Measurements from ENCODE around the gene SOD2.
"Not testable (repeated sequence)": the region's sequence is repeated elsewhere in the genome, so short reads cannot be mapped to it uniquely, and the experiment has no call there.

SOD2 gene

DNA sequence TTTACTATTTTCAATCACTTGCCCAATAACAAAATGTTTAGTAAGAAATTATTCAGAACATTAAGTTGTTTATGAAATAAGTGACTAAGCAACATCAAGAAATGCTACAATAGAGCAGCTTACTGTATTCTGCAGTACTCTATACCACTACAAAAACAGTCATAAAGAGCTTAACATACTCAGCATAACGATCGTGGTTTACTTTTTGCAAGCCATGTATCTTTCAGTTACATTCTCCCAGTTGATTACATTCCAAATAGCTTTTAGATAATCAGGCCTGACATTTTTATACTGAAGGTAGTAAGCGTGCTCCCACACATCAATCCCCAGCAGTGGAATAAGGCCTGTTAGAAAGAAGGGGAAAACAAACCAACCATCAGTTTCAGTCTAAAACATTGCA lies 10.7 kb downstream of the SOD2 start:
- H3K4me3 Mint-ChIP-seq = no peak overlapping the region
- H3K36me3 Mint-ChIP-seq (ENCODE audit: low read depth) = peaks cover 46% of the 10 kb centered on the region
- H3K27ac Mint-ChIP-seq = peak overlapping the region; percentile 67
- H3K9me3 Mint-ChIP-seq = no peaks in the 10 kb centered on the region
- no peaks in the 10 kb centered on the region for H3K27me3 Mint-ChIP-seq (ENCODE audit: low read depth)
- H3K4me1 Mint-ChIP-seq (ENCODE audit: low read depth) = peaks cover 26% of the 10 kb centered on the region

DNA sequence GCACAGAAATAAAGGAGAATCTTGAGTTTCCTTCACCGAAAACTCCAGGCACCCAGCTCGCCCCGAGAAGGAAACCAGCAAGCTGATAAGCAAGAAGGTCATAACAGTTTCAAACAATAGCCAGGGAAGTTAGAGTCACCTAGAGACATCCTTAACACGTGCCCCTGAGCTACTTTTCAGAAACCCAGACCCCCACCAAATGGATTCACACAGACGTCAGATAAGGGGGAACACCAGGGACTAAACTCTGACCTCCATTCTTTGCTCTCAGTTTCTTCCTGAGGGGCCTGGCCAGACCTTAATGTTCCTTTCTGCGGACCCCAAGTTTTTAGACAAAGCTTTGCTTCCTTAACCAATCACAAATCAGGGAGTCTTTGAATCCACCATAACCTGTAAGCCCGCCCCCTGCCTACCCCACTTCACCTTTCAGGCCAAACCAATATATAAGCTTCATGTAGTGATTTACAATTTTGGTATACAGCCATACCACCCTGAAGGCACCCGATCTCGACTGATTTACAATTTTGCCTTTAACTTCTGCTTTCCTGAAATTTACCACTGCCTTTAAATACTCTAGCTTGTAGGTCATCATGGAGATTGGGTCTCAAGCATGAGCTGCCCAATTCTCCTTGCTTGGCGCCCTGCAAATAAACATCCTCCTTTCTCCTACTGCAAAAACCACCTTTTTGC lies 11.7 kb downstream of the SOD2 start:
- Mint-ChIP-seq H3K9me3 (no peaks in the 10 kb centered on the region), H3K27ac (no peak overlapping the region), H3K36me3 (ENCODE audit: low read depth) (peaks cover 45% of the 10 kb centered on the region)

GRCh38 chr6:159680104-159680503 lies 12.9 kb downstream of the SOD2 start:
- peaks cover 41% of the 10 kb centered on the region for H3K36me3 Mint-ChIP-seq (ENCODE audit: low read depth)
- H3K27me3 Mint-ChIP-seq (ENCODE audit: low read depth) = no peaks in the 10 kb centered on the region
- H3K4me3 Mint-ChIP-seq = no peak overlapping the region
- peaks cover 19% of the 10 kb centered on the region for H3K4me1 Mint-ChIP-seq (ENCODE audit: low read depth)
- peak overlapping the region; percentile 58 for H3K27ac Mint-ChIP-seq
- H3K9me3 Mint-ChIP-seq = no peaks in the 10 kb centered on the region

More for the DNA sequence above, 11.7 kb downstream of the SOD2 start:
- Mint-ChIP-seq H3K4me1 (ENCODE audit: low read depth) (peaks cover 20% of the 10 kb centered on the region), H3K4me3 (no peak overlapping the region), H3K27me3 (ENCODE audit: low read depth) (no peaks in the 10 kb centered on the region)

- peaks cover 37% of the 10 kb centered on the region for H3K36me3 Mint-ChIP-seq (ENCODE audit: low read depth)
- H3K9me3 Mint-ChIP-seq = no peaks in the 10 kb centered on the region
- H3K27ac Mint-ChIP-seq = peak overlapping the region; percentile 21
- no peaks in the 10 kb centered on the region for H3K27me3 Mint-ChIP-seq (ENCODE audit: low read depth)
- peaks cover 17% of the 10 kb centered on the region for H3K4me1 Mint-ChIP-seq (ENCODE audit: low read depth)
- H3K4me3 Mint-ChIP-seq = no peak overlapping the region
Observed at GRCh38 chr6:159679091-159680077, 13.7 kb downstream of the SOD2 start.

DNA sequence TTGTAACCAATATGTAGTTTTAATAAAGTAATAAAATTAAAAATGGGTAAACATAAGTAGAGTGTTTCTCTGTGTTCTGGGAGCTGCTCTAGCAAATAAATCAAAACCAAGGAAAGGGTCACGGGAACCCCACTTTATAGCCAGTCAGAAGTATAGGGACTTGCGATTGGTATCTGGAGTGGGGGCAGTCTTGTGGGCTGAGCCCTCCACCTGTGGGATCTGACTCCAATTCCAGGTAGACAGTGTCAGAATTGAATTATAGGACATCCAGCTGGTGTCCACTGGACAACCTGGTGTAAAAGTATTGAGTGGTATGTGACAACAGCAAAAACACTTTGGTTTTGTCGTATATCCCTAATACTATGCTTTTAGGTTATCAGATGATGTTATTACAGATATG lies 14.5 kb downstream of the SOD2 start:
- H3K36me3 Mint-ChIP-seq (ENCODE audit: low read depth) = peaks cover 33% of the 10 kb centered on the region
- no peaks in the 10 kb centered on the region for H3K9me3 Mint-ChIP-seq

DNA sequence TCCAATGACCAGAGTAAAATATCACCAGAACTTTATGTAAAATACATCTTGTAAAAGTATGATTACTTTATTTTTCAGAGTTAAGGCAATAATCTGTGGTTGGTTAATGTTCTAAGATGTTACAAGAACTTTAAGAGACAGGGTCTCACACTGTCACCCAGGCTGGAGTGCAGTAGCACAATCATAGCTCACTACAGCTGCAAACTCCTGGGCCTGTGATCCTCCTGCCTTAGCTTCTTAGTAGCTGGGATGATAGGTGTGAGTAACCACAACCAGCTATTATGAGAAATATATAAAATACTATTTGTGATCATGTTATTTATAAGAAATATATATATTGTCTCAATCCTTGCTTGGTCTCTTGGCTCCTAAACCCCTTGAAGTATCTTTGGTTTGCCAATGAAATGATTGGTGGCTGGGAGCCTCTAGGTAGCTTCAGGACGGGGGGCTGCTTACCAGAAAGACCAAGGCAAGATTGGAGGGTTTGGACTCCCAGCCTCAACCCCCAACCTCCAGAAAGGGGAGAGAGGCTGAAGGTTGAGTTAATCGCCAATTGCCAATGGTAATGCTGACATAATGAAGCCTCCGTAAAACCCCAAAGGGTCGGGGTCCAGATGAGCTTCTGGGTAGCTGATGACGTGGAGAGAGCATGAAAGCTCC lies 15.4 kb downstream of the SOD2 start:
- H3K27me3 Mint-ChIP-seq (ENCODE audit: low read depth) = peaks cover 4% of the 10 kb centered on the region
- peaks cover 17% of the 10 kb centered on the region for H3K4me1 Mint-ChIP-seq (ENCODE audit: low read depth)
- peaks cover under 1% of the 10 kb centered on the region for H3K9me3 Mint-ChIP-seq
- no peak overlapping the region for H3K27ac Mint-ChIP-seq
- no peak overlapping the region for H3K4me3 Mint-ChIP-seq
- H3K36me3 Mint-ChIP-seq (ENCODE audit: low read depth) = peaks cover 30% of the 10 kb centered on the region

More for the DNA sequence above, 14.5 kb downstream of the SOD2 start:
- no peak overlapping the region for H3K4me3 Mint-ChIP-seq
- H3K4me1 Mint-ChIP-seq (ENCODE audit: low read depth) = peaks cover 17% of the 10 kb centered on the region
- peaks cover 2% of the 10 kb centered on the region for H3K27me3 Mint-ChIP-seq (ENCODE audit: low read depth)
- H3K27ac Mint-ChIP-seq = no peak overlapping the region

DNA sequence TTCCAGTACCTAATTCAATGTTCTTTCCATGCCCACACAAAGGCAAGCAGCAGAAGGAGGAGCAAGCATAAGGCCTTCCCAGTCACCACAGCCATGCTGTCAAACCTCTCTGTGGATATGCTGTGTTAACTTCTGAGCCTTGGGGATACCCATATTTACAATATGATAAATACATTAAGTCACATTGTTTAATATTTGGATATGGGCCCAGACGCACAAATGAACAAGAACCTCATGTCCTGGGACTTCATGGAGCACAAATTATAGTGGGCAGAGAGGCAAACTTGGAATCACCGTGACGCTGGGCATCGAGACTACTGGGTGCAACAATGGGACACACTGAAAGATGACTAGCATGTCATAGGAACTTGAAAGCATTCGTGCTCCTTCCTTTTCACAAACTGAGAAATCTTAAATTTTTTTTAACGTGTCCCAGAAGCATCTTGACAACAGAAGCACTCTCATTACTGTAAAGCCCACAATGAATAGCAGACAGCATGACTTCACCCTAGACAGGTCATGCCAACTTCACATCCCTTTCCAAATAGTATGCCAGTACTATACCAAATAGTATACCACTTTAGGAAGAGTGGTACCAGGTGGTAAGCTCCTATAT lies 16.0 kb downstream of the SOD2 start:
- Mint-ChIP-seq H3K4me1 (ENCODE audit: low read depth) (peaks cover 12% of the 10 kb centered on the region), H3K27ac (no peak overlapping the region), H3K4me3 (no peak overlapping the region), H3K9me3 (peaks cover 2% of the 10 kb centered on the region), H3K27me3 (ENCODE audit: low read depth) (peaks cover 4% of the 10 kb centered on the region), H3K36me3 (ENCODE audit: low read depth) (peaks cover 26% of the 10 kb centered on the region)

DNA sequence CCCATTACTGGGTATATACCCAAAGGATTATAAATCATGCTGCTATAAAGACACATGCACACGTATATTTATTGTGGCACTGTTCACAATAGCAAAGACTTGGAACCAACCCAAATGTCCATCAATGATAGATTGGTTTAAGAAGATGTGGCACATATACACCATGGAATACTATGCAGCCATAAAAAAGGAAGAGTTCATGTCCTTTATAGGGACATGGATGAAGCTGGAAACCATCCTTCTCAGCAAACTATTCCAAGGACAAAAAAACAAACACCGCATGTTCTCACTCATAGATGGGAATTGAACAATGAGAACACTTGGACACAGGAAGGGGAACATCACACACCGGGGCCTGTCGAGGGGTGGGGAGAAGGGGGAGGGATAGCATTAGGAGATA lies 16.8 kb downstream of the SOD2 start:
- H3K4me3 Mint-ChIP-seq; H3K27me3 Mint-ChIP-seq (ENCODE audit: low read depth); H3K4me1 Mint-ChIP-seq (ENCODE audit: low read depth); H3K27ac Mint-ChIP-seq; H3K9me3 Mint-ChIP-seq: not testable (repeated sequence)
- peaks cover 20% of the 10 kb centered on the region for H3K36me3 Mint-ChIP-seq (ENCODE audit: low read depth)

- H3K4me3 Mint-ChIP-seq = no peak overlapping the region
- no peak overlapping the region for H3K27ac Mint-ChIP-seq
- H3K27me3 Mint-ChIP-seq (ENCODE audit: low read depth) = no peaks in the 10 kb centered on the region
- H3K36me3 Mint-ChIP-seq (ENCODE audit: low read depth) = no peaks in the 10 kb centered on the region
- H3K9me3 Mint-ChIP-seq = peaks cover 3% of the 10 kb centered on the region
- no peaks in the 10 kb centered on the region for H3K4me1 Mint-ChIP-seq (ENCODE audit: low read depth)
Observed at GRCh38 chr6:159665868-159666635, 27.0 kb downstream of the SOD2 start.

DNA sequence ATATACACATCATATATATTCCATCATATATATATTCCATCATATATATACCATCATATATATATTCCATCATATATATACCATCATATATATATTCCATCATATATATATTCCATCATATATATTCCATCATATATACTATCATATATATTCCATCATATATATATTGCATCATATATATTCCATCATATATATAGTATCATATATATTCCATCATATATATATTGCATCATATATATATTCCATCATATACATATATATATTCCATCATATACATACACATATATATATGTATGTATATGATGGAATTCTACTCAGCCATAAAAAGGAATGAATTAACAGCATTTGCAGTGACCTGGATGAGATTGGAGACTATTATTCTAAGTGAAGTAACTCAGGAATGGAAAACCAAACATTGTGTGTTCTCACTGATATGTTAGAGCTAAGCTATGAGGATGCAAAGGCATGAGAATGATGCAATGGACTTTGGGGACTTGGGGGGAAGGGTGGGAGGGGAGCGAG lies 29.6 kb downstream of the SOD2 start:
- not testable (repeated sequence) for H3K4me3 Mint-ChIP-seq; H3K27ac Mint-ChIP-seq; H3K27me3 Mint-ChIP-seq (ENCODE audit: low read depth); H3K4me1 Mint-ChIP-seq (ENCODE audit: low read depth); H3K9me3 Mint-ChIP-seq; H3K36me3 Mint-ChIP-seq (ENCODE audit: low read depth)

DNA sequence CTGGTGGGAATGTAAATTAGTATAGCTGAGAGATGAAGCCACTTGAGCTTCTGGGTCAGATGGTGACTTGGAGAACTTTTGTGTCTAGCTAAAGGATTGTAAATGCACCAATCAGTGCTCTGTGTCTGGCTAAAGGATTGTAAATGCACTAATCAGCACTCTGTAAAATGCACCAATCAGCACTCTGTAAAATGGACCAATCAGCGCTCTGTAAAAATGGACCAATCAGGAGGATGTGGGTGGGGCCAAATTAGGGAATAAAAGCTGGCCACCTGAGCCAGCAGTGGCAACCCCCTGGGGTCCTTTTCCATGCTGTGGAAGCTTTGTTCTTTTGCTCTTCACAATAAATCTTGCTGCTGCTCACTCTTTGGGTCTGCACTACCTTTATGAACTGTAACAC lies 31.1 kb downstream of the SOD2 start:
- not testable (repeated sequence) for H3K4me3 Mint-ChIP-seq; H3K9me3 Mint-ChIP-seq; H3K36me3 Mint-ChIP-seq (ENCODE audit: low read depth); H3K27ac Mint-ChIP-seq; H3K4me1 Mint-ChIP-seq (ENCODE audit: low read depth); H3K27me3 Mint-ChIP-seq (ENCODE audit: low read depth)

DNA sequence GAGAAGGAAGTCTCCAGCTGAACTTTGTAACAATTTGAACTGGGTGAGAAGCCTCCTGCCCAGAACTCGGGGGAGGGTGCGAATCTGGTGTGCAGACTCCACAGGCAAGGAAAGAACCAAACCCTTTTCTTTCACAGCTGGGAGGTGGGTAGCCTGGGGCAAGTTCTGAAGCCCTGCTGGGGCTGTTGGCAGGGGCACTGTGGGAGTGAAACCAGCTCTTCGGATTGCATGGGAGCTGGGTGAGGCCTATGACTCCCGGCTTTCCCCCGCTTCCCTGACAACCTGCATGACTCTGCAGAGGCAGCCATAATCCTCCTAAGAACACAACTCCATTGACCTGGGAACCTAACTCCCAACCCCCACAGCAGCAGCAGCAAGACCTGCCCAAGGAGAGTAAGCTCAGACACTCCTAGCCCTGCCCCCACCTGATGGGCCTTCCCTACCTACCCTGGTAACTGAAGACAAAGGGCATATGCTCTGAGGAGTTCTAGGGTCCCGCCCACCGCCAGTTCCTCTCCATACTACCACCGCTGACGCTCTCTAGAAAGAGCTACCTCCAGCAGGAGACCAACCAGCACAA lies 37.5 kb downstream of the SOD2 start:
- Mint-ChIP-seq H3K9me3 (no peaks in the 10 kb centered on the region), H3K27ac (no peak overlapping the region), H3K4me1 (ENCODE audit: low read depth) (no peaks in the 10 kb centered on the region), H3K36me3 (ENCODE audit: low read depth) (no peaks in the 10 kb centered on the region), H3K27me3 (ENCODE audit: low read depth) (no peaks in the 10 kb centered on the region), H3K4me3 (no peak overlapping the region)

DNA sequence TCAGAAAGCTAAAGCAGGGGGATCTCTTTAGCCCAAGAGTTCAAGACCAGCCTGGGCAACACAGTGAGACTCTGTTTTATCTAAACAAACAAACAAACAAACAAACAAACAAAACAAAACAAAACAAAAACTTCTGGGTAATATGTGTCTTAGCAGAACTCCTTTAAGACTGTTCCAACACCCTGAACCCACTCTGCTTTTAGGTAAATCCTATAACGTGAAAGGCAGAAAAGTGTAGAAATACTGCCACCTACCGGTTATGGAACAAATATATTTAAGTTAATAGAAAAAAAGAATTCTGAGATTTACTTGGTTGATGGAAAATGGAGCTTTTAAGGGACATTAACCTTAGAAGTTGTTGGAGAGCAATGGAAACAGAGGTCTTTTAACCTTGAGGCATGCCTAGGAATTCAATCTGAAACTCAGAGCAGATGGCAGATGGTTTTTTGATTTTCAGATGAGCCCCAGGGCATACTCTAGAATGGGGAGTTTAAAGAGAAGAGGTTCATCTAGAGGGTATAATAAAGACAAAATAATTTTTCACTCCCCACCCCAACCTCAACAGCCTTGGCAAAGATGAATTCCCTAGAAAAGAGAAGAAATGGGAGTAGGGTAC lies 38.5 kb downstream of the SOD2 start:
- Mint-ChIP-seq H3K36me3 (ENCODE audit: low read depth) (no peaks in the 10 kb centered on the region), H3K9me3 (no peaks in the 10 kb centered on the region), H3K4me3 (no peak overlapping the region), H3K27me3 (ENCODE audit: low read depth) (no peaks in the 10 kb centered on the region), H3K4me1 (ENCODE audit: low read depth) (no peaks in the 10 kb centered on the region), H3K27ac (no peak overlapping the region)
